ENCODE data around the gene ITGA5.

Gene ITGA5

DNA sequence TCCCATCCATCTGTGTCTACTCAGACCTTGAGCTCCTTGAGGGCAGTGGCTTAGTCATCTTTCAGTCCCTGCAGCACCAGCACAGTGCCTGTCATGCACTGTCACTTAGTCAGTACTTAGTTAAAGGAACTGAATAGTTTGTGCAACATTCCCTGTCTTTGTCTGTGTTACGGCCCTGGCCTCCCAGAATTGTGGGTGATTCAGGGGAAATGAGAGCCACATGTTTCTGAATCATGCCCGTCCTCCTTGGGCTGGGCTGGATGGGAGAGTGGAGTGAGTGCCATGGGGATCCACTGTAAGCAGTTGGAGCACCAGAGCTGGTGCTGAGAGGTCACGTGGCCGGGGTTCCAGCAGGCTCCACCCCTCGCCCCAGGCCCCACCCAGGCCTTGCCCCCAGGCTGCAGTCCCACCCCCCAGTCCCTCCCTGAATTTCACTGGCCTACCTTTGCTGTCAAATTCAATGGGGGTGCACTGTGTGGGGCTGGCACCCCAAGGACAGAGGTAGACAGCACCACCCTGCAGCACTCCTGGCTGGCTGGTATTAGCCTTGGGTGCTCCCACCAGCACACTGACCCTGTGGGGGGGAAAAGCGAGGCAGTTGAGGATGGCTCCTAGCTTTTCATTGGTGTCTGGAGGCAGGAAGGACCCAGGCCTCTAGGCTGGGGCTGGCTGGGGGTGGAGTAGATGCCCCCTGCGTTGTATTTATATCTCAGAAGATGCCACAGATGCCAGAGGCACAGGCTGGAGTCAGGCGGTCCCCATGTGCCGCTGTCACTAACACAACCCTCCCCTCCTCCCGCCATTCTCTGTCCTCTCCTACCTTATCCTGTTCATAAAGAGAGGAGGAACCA is 7.5 kb downstream of the ITGA5 start:
- no peak for DNase-seq (ENCODE audit: low spot score)

DNA sequence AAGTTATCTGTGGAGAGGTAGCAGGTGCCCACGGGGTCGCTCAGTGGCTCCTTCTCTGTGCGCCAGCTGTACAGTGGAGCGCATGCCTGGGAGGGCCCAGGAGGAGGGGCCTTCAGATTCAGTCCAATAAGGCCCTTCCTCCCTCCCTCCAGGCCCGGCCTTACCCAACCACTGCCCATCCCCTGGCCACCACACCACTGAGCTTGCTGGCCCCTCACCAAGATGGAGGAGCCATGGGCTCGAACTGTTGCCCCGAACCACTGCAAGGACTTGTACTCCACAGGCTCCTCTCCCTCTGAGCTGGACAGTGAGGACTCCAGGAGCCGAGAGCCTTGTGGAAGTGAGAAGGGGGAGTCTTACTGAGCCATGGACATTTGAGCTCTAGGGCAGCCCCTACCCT is 9.8 kb downstream of the ITGA5 start:
- DNase-seq (ENCODE audit: low spot score) = no peak

DNA sequence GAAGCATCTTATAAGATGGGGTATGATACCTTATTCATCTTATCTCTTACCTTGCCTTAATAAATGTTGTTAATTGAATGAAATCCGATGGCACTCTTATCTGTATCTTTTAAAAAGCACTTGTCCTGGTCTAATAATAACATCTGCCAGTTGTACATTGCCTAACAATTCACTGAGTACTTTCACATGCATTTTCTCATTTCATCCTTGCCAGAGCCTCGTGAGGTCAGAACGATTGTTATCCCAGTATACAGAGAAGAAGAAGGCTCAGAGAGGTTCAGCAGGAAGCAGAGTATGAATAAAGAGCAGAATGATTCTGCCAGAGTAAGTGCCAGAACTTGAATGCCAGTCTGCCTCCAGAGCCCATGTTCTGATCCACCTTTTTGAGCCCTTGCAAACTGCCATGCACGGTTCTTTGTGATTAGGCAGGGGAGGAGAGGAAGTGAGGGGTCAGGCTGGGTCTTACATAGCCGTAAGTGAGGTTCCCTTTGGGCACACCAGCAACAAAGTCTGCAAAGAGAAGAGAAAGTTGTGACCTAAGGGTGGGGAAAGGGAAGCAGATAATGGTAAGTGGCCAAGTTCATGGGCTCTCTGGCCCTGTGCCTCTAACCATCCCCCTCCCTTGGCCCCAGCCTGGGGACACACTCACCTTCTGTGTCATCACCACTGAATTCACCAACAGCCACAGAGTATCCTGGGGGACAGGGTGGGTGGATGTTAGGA is 11.7 kb downstream of the ITGA5 start:
- DNase-seq (ENCODE audit: low spot score) = no peak

DNA sequence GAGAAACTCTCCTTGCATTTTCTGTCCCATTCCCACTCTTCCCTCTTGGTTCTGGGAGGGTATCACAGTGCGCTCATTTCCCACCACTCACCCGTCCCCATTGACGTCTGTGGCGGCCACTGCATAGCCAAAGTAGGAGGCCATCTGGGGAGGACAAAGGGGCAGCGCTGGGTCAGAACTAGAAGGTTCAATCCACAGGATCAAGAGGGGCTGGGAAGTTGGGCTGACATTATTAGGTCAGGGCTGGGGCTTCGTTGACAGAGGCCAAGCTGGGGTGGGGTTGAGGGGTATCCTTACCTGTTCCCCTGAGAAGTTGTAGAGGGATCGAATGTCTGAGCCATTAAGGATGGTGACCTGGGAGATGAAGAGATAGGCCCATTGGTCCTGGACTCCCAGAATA is 13.5 kb downstream of the ITGA5 start:
- DNase-seq (ENCODE audit: low spot score) = no peak

DNA sequence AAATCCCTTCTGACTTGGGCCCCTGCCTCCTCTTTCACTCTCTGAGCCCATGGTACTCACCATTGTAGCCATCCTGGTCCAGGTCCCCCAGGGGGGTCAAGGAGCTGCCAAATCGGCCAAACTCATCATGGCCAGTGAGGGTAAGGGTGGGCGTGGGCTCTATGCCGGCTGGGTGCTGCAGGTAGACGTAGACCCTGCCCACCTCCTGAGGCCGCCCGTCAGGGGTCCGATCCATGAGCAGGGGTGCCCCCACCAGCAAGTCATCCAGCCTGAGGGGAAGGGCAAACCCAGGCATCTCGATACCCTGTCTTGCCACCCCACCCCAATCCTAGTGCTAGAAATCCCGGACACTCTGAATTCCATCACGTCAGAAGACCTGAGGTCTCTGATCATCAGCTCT is 14.0 kb downstream of the ITGA5 start:
- DNase-seq (ENCODE audit: low spot score) = peak; percentile 44

DNA sequence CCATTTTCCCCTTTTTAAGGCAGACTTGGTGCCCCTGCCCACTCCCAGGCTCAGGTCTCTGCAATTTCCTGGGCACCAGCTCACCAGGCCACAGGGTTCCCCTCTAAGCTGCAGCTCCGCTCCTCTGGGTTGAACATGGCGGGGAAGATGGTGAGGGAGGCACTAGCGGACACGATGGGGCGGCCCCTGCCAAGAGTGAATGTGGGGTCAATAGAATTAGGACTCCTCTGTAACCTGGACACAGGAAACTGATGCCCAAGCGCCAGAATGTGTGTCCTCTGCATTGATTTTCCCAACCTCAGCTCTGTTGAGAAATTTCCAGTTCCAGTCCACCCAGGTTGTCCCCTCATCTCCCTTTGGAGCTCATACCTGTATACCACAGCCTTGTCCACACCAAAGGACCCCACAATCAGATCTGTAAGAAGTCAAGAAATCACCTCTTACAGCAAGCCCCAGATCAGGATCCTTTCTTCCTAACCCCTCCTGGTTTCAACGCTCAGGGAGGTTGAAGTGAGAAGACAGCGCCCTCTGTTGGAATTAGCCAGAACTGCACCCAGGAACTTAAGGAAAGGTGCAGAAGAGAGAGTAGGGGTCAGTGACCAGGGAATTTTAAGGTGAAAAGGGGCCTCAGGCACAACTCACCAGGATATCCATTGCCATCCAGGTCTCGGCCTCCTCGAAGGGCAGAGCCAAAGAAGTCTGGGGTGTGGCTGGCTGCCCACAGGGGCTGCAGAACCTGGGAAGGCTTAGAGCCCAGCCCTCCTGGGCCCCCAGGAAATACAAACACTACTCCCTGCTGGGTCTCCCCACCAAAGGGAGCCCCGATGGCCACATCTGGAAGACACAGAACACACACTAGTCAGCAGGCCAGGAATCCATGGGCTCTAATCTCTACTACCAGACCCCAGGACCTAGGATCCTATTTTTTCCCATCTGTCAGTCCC is 14.7 kb downstream of the ITGA5 start:
- DNase-seq (ENCODE audit: low spot score) = peak; percentile 83

DNA sequence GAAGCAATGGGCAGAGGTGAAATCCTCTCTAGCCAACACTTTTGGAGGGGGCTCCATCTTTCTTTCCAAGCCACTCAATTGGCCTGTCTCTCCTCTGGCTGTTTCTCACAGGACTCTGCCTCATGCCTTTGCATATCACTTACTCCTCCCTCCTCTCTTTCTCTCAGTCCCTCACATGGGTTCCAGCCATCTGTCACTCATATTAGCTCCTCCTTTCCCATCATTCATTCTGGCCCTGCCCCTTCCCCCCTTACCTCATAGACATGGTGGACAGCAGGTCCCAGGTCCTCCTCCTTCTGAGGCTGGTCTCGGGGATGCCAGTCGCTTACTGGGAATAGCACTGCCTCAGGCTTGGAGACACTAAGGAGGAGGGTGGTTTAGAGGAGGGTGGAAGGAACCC is 17.9 kb downstream of the ITGA5 start:
- DNase-seq (ENCODE audit: low spot score) = no peak

DNA sequence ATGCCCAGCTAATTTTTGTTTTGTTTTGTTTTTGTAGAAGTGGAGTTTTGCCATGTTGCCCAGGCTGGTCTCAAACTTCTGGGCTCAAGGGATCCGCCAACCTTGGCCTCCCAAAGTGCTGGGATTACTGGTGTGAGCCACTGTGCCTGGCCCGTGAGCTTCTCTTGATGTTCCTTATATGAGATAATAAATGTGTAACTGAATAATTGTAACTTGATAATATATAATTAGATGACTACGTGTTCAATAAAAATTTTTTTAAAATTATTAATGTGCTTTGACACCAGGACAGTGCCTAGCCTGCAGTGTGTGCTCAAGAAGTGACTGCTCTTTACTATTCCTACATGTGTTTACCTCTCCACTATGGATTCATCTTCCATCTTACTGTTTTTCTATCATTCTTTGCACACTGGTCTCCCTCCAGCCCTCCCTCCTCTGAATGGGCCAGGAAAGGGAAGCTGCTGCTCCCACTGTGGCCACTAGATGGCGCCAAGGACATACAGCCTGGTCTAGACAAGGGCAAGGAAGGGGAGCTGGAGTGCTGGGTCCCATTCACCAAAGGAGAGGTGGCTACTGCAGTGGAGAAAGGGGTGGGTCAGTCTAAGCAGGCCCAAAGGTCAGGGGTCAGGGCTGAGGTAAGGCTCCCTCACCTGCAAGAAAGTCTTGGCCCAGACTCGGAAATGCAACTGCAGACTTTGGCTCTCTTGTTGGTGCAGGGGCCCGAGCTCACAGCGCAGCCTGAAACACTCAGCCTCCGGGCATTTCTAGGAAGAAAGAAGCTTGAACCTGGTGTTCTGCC is 19.9 kb downstream of the ITGA5 start:
- peak; percentile 95 for DNase-seq (ENCODE audit: low spot score)

DNA sequence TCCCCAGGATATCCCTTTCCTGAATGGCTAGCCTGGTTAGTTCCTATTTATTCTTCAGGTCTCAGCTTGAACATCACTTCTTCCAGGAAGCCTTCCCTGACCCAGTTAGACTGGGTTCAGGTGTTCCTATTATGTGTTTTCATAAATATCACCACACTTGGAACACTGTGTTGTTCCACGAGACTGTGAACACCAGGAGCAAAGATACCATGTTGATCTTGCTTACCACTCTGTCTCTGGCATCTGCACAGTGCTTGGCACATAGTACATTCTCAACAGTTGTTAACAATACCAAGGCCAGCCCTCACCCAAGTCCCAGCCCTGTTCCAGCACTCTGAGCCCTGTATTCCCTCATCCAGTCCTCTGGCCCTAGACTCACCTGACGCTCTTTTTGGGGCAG is 20.8 kb downstream of the ITGA5 start:
- DNase-seq (ENCODE audit: low spot score) = no peak

DNA sequence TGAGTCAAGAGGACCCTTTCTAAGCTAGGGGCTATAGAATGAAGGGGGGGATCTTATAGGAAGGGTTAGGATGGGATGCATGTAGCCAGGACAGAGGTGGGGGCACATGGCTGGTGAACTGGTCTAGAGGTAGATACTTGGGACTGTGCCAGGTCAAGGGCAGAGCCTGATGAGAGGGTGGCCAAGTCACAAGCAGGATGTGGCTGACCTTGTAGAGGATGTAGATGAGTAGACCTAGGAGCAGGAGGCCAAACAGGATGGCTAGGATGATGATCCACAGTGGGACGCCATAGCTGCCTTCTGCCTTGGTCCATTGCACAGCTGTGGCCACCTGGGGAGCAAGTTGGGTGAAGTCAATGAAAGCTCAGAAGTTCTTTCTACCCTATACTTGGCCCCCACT is 21.9 kb downstream of the ITGA5 start:
- no peak for DNase-seq (ENCODE audit: low spot score)

DNA sequence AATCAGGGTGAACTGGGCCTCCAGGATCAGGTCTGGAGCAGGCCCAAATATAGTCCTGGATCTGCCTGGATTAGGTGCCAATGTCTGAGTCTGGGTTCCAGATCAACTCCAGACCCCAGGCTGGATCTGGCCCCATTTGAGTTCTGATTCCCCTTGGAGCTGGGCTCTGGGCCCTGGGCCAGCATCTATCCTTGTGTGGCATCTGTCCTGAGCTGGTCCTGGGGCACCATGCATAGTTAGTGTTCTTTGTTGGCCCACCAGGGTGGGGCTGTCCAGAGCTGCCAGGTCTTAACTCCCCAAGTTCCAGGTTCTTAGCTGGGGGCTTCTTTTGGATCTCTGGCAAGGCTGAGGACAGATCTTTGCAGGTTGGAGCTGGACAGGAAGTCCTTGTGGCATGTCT is 23.5 kb downstream of the ITGA5 start:
- DNase-seq (ENCODE audit: low spot score) = no peak

DNA sequence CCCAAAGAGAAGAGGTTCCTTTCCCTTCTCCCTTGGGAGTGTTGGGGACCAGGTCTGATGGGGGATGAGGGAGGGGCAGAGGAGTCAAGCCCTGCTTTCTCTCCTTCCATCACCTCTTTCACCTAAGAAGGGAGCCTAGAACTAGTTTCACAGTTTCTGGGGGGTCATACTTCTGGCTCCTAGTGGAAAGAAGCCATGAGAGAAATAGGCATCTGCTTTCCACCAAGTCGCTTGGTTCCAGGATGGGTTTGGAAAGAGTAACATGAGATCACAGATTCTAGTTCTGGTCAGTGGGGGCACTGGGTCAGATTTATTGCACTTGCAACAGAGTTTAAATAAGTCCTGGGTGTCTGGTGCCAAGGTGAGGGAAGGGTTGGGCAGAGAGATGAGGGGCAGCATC is 24.1 kb downstream of the ITGA5 start:
- no peak for DNase-seq (ENCODE audit: low spot score)

DNA sequence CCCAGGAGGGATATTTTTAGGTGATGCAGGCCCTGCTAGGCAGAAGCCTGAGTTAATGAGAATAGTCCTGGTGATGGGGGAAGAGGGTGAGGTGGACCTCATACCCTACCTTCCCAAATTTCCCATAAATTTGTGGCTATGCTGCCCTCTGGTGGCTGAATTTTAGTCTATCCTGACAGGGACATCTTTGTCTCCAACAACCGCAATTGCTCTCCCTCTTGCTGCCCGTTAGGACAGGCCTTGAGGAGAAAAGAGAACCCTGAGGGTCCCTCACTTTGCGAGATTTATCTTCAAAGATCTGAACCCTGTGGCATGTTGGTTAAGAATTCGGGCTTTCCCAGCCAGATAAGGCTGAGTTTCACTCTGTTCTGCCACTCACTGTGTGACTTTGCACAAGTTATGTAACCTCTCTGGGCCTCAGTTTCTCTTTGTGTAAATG is 24.8 kb downstream of the ITGA5 start:
- DNase-seq (ENCODE audit: low spot score) = peak; percentile 76

DNA sequence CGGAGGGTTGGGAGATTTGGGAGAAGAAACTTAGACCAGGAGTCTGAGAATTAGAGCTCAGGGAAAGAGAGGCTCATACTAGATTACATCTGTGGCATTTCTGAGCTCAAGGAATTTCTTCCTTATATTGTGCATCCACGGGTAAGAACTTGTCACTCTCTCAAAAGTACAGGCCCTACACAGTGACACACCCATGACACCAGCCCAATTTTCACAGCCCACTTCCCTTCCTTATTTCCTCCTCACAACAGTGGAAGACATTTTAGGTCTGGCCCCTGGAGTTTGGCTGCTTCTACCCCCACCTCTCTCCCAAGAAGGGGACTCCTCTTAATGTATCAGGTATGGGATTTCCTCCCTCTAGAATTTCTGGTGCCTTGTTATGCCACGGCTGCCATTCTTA is 25.3 kb downstream of the ITGA5 start:
- no peak for DNase-seq (ENCODE audit: low spot score)

DNA sequence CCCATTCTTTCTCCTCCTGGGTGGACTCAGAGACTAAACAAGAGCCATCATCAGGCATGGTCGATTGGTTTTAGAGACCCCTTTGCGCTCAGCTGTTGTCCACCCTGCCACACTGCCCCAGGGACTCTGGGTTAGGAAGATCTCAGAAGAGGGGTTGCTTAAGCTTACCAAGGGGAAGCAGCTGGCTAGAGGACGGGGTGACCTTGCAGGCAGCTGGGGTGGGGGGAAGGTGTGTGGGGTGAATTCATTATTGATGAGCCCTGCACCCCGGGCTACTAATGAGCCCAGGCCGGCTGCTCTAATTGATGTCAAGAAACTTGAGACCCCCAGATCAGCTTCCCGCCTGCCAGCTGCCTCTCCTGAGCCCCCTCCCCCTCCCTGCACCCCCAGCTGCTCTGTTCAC is 25.9 kb downstream of the ITGA5 start:
- no peak for DNase-seq (ENCODE audit: low spot score)

DNA sequence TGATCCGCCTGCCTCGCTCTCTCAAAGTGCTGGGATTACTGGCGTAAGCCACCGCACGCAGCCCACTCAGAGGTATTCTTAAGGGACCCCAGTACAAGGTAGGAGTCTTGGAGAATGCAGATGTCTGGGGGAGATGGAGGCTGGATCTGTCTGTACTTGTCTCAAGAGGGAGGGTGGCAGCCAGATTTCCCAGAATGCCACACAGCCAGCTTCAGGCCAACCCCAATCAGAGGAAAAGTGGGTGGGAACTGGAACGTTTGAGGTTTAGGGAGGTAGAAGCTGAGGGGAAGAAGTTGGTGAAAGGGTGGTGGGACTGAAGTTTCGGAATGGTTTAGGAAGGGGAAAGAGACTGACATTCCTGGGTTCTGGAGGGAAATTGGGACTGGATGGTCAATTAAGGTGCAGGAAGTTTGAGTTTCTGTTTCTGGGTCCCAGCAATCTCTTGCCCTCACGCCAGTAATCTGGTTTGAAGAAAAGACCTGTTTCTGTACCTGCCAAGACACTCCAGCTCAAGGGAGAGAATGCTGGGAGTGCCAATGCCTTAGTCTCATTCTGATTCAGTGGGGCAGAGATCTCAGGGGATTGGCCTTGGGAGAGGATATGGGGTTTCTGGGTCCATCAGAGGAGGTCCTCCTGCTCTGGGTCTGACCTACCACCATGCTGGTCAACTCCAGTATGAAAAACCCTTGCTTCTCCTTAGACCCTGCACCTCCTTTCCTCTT is 26.4 kb downstream of the ITGA5 start:
- DNase-seq (ENCODE audit: low spot score) = no peak

DNA sequence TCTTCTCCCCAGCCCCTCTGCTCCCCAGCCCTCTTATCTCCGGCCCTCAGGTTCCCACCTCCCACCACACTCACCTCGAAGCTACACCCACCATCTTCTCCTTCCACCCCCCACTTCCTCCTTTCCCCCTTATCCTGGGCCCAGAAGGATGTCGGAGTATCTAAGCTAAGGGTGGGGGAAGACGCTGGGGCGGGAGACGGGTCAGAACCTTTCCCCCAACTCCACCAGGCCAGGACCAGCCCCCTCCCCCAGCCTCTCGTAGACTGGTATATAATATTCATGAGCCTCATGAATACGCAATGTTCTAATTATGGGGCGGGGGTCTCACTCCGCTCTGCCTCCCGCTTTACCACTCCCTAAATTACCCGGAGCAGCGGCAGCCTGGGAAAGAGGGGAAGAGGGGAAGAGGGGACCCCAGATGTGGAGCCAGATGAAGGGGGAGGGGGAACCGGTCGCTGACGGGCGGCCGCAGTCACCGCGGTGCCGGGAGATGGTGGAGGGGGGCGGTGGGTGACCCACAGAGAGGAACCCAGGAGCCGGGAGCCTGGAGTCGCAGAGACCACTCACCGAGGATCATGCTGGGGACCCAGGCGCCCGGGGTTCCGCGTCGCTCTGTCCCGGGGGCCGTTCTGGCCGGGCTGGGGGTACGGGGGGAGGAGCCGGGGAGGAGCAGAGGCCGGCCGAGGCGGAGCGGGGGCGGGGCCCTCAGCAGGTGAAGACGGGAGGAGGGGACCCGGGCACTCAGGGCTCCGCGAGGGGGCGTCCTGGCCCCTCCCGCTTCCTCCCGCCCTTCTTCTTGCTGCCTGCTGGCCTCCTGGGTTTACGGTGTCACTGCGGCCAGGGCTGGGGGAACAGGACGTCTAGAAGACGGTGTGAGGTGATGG is 28.2 kb downstream of the ITGA5 start:
- peak; percentile 91 for DNase-seq (ENCODE audit: low spot score)

DNA sequence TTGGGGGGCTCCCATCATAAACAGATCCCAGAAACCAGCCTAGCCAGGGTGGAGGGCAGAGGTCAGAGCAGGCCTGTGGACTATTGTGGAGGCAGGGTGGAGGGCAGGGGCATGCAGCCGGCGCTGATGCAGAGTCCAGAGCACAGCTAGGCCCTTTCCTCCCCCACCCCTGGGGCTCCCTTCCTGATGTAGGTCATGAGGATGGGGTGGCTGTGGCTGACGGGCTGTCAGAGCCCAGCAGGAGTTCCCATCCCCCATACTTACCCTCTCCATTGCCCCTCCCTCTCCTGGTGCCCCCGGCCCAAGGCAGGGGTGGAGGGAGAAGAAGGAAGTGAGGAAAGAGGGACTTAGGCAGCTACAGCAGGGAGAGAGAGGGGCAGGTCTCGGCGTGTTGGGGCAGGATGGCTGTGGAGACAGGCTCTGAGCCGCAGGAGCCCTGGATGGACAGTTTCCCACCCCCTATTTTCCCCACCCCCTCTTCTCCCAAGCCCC is 28.8 kb downstream of the ITGA5 start:
- DNase-seq (ENCODE audit: low spot score) = peak; percentile 76

DNA sequence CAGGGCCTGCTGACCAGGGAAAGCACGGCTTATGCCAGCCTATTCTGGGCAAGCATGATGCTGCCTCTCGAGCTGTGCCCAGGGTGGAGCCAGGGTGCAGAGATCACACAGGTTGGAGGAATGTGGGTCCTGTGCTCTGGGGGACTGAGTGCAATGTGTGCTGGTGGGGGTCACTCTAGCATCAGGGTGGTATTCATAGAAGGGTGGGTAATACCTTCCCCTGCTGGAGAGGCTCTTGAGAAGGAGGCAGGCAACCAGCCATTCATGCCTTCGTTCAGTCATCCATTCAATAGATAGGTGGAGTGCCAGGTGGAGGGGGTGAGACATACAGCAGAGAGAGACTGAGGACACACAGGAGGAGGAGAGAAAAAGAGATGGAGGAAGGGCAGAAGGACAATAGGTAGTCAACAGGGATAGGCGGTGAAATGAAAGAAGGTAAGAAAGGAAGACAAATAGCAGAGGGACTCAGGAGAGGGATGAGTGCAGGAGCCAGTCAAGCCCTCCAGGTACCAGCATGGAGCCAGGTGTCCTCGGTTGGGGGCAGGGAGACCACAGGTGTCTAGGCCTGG is 29.4 kb downstream of the ITGA5 start:
- no peak for DNase-seq (ENCODE audit: low spot score)
